BLaER1 (cell line): ENCODE results near the gene BBOX1.
"Not testable (repeated sequence)": the region's sequence is repeated elsewhere in the genome, so short reads cannot be mapped to it uniquely, and the experiment has no call there.

Source experiments
- H3K27ac ChIP-seq: shearing (Covaris generic); formaldehyde crosslinking; 2 replicates; pipeline ENCODE4 v1.8.1; 2022
- H3K27me3 ChIP-seq: shearing (Covaris generic); formaldehyde crosslinking; 2 replicates; pipeline ENCODE4 v1.8.1; 2022
- H3K36me3 ChIP-seq: shearing (Covaris generic); formaldehyde crosslinking; 2 replicates; pipeline ENCODE4 v1.8.1; 2022
- H3K4me1 ChIP-seq: shearing (Covaris generic); formaldehyde crosslinking; 2 replicates; pipeline ENCODE4 v1.8.1; 2022
- H3K4me2 ChIP-seq: shearing (Covaris generic); formaldehyde crosslinking; 2 replicates; pipeline ENCODE4 v1.8.1; 2022
- H3K4me3 ChIP-seq: shearing (Covaris generic); formaldehyde crosslinking; 2 replicates; pipeline ENCODE4 v1.8.1; 2022
- H3K9ac ChIP-seq: shearing (Covaris generic); formaldehyde crosslinking; 2 replicates; pipeline ENCODE4 v1.8.1; 2022
- H3K9me3 ChIP-seq: shearing (Covaris generic); formaldehyde crosslinking; 2 replicates; pipeline ENCODE4 v1.8.1; 2022
- H4K20me1 ChIP-seq: shearing (Covaris generic); formaldehyde crosslinking; 2 replicates; pipeline ENCODE4 v1.8.1; 2022
- Cebpa-rat ChIP-seq: shearing (Covaris generic); IDR thresholded peaks from 2 replicates; pipeline ENCODE4 v1.8.1; 2022

BBOX1 gene

GRCh38 chr11:27171376-27171958 is 130.9 kb downstream of the BBOX1 start:
- Histone ChIP-seq H3K27ac (no peak overlapping the region), H3K4me2 (no peak overlapping the region)

GRCh38 chr11:27173545-27173944 is 132.9 kb downstream of the BBOX1 start:
- Histone ChIP-seq H4K20me1 (no peaks in the 10 kb centered on the region), H3K27ac (no peak overlapping the region), H3K9me3 (no peaks in the 10 kb centered on the region), H3K4me2 (no peak overlapping the region), H3K36me3 (no peaks in the 10 kb centered on the region), H3K4me1 (no peaks in the 10 kb centered on the region), H3K9ac (no peak overlapping the region), H3K4me3 (no peak overlapping the region), H3K27me3 (no peaks in the 10 kb centered on the region)
- TF ChIP-seq Cebpa-rat: no peak

More at GRCh38 chr11:27171376-27171958, 130.9 kb downstream of the BBOX1 start:
- H3K27me3 ChIP-seq: no peaks in the 10 kb centered on the region
- no peaks in the 10 kb centered on the region for H4K20me1 ChIP-seq
- no peak for TF ChIP-seq Cebpa-rat
- no peaks in the 10 kb centered on the region for H3K4me1 ChIP-seq
- H3K9me3 ChIP-seq: no peaks in the 10 kb centered on the region
- no peak overlapping the region for H3K4me3 ChIP-seq
- no peaks in the 10 kb centered on the region for H3K36me3 ChIP-seq
- no peak overlapping the region for H3K9ac ChIP-seq

DNA sequence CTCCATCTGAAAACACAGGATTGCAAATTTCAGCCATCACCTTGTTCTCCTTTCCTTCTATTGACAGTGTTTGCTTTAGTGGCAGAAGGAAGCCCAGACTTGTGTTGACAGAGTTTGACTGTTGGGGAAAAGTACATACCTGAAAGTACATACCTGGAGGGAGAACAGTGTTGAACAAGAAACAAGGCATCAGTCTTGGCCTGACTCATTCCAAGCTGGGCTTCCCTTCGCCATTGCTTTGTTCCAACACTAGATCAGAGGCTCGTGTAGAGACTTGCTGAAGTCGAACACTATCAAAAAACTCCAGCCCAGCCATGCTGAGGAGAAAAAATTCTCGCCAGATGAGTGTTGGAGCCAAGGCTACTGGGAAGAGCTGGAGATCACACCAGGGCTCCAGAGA is 133.4 kb downstream of the BBOX1 start:
- Histone ChIP-seq H3K9ac (no peak overlapping the region), H3K36me3 (no peaks in the 10 kb centered on the region), H3K9me3 (no peaks in the 10 kb centered on the region), H4K20me1 (no peaks in the 10 kb centered on the region), H3K27me3 (no peaks in the 10 kb centered on the region), H3K4me2 (no peak overlapping the region), H3K4me3 (no peak overlapping the region), H3K27ac (no peak overlapping the region), H3K4me1 (no peaks in the 10 kb centered on the region)
- TF ChIP-seq Cebpa-rat: no peak

DNA sequence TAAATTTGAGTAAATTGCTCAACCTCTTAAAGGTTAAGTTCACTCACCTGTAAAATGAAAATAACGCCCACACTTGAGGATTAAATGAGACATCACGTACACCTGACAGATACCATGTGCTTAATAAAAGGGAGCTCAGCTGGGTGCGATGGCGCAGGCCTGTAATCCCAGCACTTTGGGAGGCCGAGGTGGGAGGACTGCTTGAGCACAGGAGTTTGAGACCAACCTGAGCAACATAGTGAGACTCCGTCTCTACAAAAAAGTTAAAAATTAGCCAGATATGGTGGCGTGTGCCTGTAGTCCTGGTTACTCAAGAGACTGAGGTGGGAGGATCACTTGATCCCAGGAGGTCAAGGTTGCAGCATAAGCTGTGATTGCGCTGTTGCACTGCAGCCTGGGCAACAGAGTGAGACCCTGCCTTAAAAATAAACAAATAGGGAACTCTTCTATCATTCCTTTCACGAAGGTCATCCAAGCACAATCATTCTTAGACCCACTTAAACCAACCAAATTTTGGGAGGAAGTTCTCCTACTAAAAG is 134.1 kb downstream of the BBOX1 start:
- H3K4me1 ChIP-seq: no peaks in the 10 kb centered on the region
- no peak for TF ChIP-seq Cebpa-rat
- H4K20me1 ChIP-seq: no peaks in the 10 kb centered on the region
- no peaks in the 10 kb centered on the region for H3K27me3 ChIP-seq
- no peaks in the 10 kb centered on the region for H3K9me3 ChIP-seq
- H3K36me3 ChIP-seq: no peaks in the 10 kb centered on the region
- no peak overlapping the region for H3K4me2 ChIP-seq
- H3K4me3 ChIP-seq: no peak overlapping the region
- no peak overlapping the region for H3K9ac ChIP-seq
- H3K27ac ChIP-seq: no peak overlapping the region

GRCh38 chr11:27175562-27175961 is 134.9 kb downstream of the BBOX1 start:
- H3K27me3 ChIP-seq, H4K20me1 ChIP-seq, H3K36me3 ChIP-seq, H3K9ac ChIP-seq, H3K4me2 ChIP-seq, H3K27ac ChIP-seq, H3K9me3 ChIP-seq, H3K4me1 ChIP-seq, H3K4me3 ChIP-seq: not testable (repeated sequence)
